Tibial artery (tissue), 4 donors: ENCODE data around the gene SLC27A4.

Source experiments
- DNase-seq, 2 donors: peaks; one replicate each; pipeline ENCODE4 v3.0.0-alpha.2; 2019
- H3K27ac ChIP-seq, 2 donors: fragments of 200-600 bp; sonication (generic) in 1 of 2; 1 replicate in 1 of 2; 2 replicates in 1 of 2; pipeline ENCODE4 v1.5.1; 2018 to 2019; ENCODE audit warnings: mild to moderate bottlenecking in 1 of 2
- H3K27me3 ChIP-seq, 2 donors: fragments of 200-600 bp; sonication (generic) in 1 of 2; one replicate each; pipeline versions ENCODE4 v1.5.1 to v1.6.0; 2016 to 2019
- H3K36me3 ChIP-seq, 3 donors: fragments of 200-600 bp; sonication (generic) in 2 of 3; one replicate each; pipeline ENCODE4 v1.5.1; 2016 to 2019; ENCODE audit warnings: mild to moderate bottlenecking in 2 of 3
- H3K4me1 ChIP-seq, 4 donors: fragments of 200-600 bp; sonication (generic) in 2 of 4; 1 replicate in 3 of 4; 2 replicates in 1 of 4; pipeline ENCODE4 v1.5.1; 2016 to 2019
- H3K4me3 ChIP-seq, 2 donors: fragments of 200-600 bp; sonication (generic) in 1 of 2; 1 replicate in 1 of 2; 2 replicates in 1 of 2; pipeline ENCODE4 v1.5.1; 2018 to 2019; ENCODE audit warnings: mild to moderate bottlenecking in 2 of 2
- H3K9me3 ChIP-seq, 3 donors: fragments of 200-600 bp; sonication (generic) in 1 of 3; one replicate each; pipeline ENCODE4 v1.5.1; 2016 to 2019
- intact Hi-C: fragments of 100-400 bp; cut with DNase I; formaldehyde crosslinking; loops from one replicate; pipeline ENCODE4 v1.15.0; 2023; ENCODE audit warnings: low total_unique reads
- TF ChIP-seq, protein P1 (sequence below), 2 experiments: fragments of 200-600 bp in 1 of 2; fragments of 450-650 bp in 1 of 2; IDR thresholded peaks; one replicate each; pipeline ENCODE4 v1.5.1; 2017 to 2019; ENCODE audit warnings: antibody characterized with exemption in 2 of 2, mild to moderate bottlenecking in 1 of 2, moderate library complexity in 1 of 2

The SLC27A4 gene

DNA sequence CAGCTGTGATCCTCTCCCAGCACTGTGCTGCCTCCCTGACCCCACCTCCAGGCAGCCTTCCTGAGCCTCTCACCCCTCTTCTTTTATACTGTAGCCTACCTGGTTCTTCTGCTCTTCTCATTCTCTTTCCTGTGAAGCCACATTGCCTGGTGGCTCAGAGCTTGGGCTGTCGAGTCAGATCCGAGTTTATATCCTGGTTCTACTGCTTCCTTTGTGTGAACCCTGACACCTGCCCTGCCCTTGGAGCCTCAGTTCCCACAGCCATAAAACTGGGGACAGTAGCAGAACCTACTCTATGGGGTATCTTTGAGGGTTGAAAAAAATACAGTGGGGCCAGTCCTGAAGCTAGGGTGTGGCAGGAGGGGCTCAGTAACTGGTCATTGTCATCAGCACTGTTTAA is 8.8 kb downstream of the SLC27A4 start:
- TF ChIP-seq, protein P1, sequence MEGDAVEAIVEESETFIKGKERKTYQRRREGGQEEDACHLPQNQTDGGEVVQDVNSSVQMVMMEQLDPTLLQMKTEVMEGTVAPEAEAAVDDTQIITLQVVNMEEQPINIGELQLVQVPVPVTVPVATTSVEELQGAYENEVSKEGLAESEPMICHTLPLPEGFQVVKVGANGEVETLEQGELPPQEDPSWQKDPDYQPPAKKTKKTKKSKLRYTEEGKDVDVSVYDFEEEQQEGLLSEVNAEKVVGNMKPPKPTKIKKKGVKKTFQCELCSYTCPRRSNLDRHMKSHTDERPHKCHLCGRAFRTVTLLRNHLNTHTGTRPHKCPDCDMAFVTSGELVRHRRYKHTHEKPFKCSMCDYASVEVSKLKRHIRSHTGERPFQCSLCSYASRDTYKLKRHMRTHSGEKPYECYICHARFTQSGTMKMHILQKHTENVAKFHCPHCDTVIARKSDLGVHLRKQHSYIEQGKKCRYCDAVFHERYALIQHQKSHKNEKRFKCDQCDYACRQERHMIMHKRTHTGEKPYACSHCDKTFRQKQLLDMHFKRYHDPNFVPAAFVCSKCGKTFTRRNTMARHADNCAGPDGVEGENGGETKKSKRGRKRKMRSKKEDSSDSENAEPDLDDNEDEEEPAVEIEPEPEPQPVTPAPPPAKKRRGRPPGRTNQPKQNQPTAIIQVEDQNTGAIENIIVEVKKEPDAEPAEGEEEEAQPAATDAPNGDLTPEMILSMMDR (IDR thresholded peaks at IDR 0.05): no peak
- Histone ChIP-seq H3K27ac (no peak overlapping the region), H3K4me1 (no peaks in the 10 kb centered on the region), H3K36me3 (peaks cover 70 to 95% (median 87%) of the 10 kb centered on the region in 3 donors), H3K4me3 (no peak overlapping the region), H3K27me3 (no peaks in the 10 kb centered on the region), H3K9me3 (no peaks in the 10 kb centered on the region)
- intact Hi-C loops: no loop called here
- DNase-seq: no peak

DNA sequence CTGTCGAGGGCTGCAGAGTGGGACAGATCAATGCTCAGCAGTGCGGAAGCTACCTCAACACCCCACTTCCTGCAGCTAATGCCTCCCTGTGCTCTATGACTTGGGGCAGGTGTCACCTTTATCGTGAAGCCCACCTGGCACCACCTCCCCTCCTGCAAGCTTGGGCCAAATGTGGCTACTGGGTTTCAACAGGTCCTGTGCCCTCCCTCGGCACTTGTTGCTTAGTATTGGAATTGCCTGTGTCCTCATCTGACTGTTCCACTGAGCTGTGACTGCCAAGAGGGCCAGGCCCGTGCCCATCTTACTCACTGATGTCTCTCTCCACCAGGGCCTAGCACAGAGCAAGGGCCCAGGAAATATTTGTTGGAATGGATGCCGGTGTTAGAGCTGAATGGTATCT is 9.4 kb downstream of the SLC27A4 start:
- Histone ChIP-seq H3K4me1 (no peaks in the 10 kb centered on the region), H3K4me3 (no peak overlapping the region), H3K27ac (no peak overlapping the region), H3K36me3 (peaks cover 64 to 95% (median 84%) of the 10 kb centered on the region in 3 donors), H3K27me3 (no peaks in the 10 kb centered on the region), H3K9me3 (no peaks in the 10 kb centered on the region)
- TF ChIP-seq, protein P1 (IDR thresholded peaks at IDR 0.05): no peak
- DNase-seq: no peak
- intact Hi-C loops: no loop called here

DNA sequence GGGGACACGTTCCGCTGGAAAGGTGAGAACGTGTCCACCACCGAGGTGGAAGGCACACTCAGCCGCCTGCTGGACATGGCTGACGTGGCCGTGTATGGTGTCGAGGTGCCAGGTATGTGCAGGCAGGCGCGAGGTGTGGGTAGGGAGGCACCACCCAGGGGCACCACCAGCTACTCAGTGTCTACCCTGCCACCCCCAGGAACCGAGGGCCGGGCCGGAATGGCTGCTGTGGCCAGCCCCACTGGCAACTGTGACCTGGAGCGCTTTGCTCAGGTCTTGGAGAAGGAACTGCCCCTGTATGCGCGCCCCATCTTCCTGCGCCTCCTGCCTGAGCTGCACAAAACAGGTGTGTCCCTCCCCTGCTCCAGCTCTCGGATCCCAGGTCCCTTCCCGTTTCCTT is 15.1 kb downstream of the SLC27A4 start:
- TF ChIP-seq, protein P1 (IDR thresholded peaks at IDR 0.05): no peak
- no peak overlapping the region for H3K4me3 ChIP-seq
- no peaks in the 10 kb centered on the region for H3K4me1 ChIP-seq
- no peak overlapping the region for H3K27ac ChIP-seq
- peaks cover 30 to 75% (median 56%) of the 10 kb centered on the region in 3 donors for H3K36me3 ChIP-seq
- intact Hi-C loops: no loop called here
- H3K27me3 ChIP-seq: no peaks in the 10 kb centered on the region
- DNase-seq: no peak
- no peaks in the 10 kb centered on the region for H3K9me3 ChIP-seq

DNA sequence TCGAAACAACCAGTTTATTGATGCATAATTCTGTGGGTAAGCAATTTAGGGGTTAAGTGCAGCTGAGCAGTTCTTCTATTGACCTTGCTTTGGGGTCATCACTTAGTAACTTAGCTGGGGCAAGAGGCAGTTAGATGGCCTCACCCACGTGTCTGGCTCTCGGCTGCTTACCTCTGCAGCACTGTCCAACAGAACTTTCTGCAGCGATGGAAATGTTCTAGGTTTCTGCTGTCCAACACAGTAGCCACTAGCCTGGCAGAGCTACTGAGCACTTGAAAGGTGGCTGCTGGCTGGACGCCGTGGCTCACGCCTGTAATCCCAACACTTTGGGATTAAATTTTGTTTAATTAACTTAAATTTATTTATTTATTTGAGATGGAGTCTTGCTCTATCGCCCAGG is 17.8 kb downstream of the SLC27A4 start:
- Histone ChIP-seq H3K9me3 (no peaks in the 10 kb centered on the region), H3K4me1 (peaks cover 0 to 16% (median 11%) of the 10 kb centered on the region in 4 donors), H3K27ac (no peak overlapping the region), H3K27me3 (no peaks in the 10 kb centered on the region), H3K36me3 (peaks cover 18 to 51% (median 35%) of the 10 kb centered on the region in 3 donors), H3K4me3 (no peak overlapping the region)
- intact Hi-C loops: no loop called here
- TF ChIP-seq, protein P1 (IDR thresholded peaks at IDR 0.05): no peak
- DNase-seq: no peak

DNA sequence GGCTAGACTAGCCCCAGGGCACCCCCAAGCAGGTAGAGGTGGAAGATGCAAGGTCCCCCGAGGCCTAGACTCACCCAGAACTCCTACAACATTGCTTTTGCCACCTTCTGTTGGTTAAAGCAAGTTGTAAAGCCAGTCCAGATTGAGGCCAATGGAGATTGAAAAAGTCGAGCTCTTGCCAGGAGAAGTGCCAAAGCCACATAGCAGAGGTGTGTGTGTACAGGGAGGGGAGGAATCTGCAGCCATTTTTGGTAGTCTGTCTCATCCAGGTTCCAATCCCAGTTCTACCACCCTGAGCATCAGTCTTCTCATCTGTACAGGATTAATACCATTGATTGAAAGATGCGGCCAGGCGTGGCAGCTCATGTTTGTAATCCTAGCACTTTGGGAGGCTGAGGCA is 18.5 kb downstream of the SLC27A4 start:
- peaks cover 15 to 46% (median 30%) of the 10 kb centered on the region in 3 donors for H3K36me3 ChIP-seq
- H3K27ac ChIP-seq: no peak overlapping the region

More for the DNA sequence above, 18.5 kb downstream of the SLC27A4 start:
- no peak for DNase-seq
- TF ChIP-seq, protein P1 (IDR thresholded peaks at IDR 0.05): no peak
- Histone ChIP-seq H3K4me1 (peaks cover 0 to 16% (median 11%) of the 10 kb centered on the region in 4 donors), H3K9me3 (no peaks in the 10 kb centered on the region), H3K4me3 (no peak overlapping the region), H3K27me3 (no peaks in the 10 kb centered on the region)
- intact Hi-C loops: no loop called here
